Endothelial cell of coronary artery (primary cell): ENCODE measurements around the gene TMUB2. TPM values are rescaled to one million over a fixed set of nuclear protein-coding genes. Genes with fewer than 3 reads are reported as not detected.

Experiments
- total RNA-seq: library from RNA; depleted of rRNA; stranded (reverse); fragments of >200 nt; gene quantifications from 2 replicates; pipeline ENCODE4 v1.2.3, GENCODE V29; 2014

The TMUB2 gene
- 22.6 and 26.0 TPM in 2 replicates for total RNA-seq

DNA sequence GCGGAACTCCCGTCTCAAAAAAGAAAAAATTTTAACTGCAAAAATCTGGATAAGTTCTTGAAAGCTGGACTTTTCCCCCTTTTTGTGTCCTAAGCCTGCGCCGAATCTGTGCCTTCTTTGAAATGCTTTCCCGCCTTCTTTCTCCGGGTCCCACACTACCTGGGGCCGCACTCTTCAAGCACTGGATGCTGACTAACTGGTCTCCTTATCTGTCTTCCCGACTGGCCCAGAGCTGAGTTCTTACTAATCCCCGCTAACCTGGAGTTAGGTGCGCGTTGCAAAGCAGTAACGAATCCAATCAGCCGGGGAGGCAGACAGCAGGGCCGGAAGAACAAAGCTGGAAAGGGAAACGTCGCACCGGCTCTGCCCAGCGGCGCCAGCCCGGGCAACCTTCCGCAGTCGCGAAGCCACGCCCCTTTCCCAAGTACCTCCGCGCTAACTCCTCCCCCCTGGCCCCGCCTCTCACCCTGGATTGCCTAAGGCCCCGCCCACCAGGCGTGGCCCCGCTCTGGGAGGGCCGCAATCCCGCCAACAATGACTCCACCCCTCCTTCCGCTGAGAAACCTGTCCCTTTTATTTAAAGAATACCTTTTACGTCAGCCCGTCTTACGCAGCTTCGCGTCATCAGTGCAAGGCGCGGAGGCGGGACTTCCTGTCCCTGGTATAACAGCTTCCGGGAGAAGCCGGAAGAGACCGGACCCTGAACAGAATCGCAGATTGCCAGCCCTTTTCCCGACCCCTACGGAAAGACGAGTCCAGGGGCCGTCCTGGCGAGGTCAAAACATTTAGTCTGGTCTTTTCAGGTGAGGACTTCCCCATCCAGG, at the start of gene TMUB2:
TSS of gene TMUB2 (plus strand) at position 666 of the 824 bp plus-strand sequence. CDS start 737 bp downstream, outside the sequence.

DNA sequence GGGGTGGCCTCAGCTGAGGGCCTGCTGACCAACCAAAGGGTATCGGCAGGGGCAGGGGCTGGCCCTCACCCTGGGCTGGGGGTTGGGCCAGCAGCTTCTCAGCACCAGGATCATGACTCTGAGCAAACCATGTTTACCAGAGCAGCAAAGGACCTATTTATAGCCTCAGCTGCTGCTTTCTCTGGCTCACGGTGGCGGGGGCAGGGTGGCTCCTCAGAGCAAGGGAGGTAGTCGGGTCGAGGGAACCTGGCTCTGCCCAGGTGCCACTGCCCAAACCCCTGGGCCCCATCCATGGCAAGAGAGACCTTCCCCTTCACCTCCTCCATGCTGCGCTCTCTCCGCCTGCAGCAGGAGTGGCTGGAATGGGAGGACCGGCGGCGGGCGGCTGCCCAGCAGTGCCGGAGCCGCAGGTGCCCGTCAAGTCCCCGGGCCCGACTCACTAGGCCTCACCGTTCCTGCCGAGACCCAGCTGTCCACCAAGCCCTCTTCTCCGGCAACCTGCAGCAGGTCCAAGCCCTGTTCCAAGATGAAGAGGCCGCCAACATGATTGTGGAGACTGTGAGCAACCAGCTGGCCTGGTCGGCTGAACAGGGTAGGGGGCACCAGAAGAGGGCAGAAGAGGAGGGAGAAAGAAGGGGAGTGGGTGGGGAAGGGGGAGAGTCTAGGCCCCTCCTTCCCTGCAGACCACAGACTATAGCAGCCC, 16.1 kb upstream of the TMUB2 start, which contains the start of gene ASB16:
TSS of gene ASB16 (plus strand) at position 206 of the 703 bp plus-strand sequence. CDS start at position 292, 86 bp downstream.

DNA sequence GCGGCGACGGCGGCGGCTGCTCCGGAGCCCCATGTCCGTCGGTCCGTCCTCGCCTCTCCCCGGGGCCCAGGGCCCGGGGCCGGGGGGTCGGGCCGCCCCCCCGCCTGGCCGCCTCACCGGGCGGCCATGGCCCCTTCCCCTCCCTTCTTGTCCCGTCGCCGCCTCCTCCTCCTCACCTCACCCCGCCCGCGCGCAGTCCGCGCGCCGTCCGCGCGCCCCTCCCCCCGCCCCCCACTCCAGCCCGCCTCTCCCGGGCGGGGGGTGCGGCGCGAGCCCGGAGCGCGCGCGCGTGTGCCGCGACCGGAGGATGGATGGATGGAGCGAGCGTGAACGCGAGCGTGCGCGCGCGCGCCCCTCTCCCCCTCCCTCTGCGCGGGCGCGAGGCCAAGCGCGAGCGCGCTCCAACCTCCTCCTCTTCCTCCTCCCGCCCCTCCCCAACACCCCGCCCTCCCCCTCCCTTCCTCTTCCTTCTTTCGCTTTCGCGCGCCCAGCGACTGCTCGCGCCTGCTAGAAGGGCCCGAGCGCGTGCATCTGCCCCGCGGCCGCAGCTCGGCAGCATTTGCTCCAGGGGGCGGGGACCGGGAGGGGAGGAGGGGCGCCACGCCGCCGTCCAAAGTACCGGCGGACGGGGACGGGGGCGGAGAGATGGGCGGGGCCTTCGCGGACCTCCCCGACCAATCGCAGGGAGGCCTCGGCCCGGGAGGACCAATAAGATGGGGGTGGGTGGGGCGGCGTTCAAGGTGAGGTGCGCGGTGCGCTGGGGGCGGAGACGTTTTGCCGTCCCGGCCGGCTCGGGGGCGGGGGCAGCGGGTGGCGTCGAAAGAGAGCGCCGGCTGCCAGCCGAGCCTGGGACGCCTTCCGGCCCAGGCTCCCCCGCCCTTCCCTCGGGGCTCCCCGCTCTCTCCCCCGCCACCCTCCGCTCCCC, 13.0 kb downstream of the TMUB2 start, which contains the start of gene ATXN7L3:
TSS of gene ATXN7L3 (minus strand) at position 332 of the 925 bp plus-strand sequence. CDS start 1,814 bp downstream, outside the sequence.

DNA sequence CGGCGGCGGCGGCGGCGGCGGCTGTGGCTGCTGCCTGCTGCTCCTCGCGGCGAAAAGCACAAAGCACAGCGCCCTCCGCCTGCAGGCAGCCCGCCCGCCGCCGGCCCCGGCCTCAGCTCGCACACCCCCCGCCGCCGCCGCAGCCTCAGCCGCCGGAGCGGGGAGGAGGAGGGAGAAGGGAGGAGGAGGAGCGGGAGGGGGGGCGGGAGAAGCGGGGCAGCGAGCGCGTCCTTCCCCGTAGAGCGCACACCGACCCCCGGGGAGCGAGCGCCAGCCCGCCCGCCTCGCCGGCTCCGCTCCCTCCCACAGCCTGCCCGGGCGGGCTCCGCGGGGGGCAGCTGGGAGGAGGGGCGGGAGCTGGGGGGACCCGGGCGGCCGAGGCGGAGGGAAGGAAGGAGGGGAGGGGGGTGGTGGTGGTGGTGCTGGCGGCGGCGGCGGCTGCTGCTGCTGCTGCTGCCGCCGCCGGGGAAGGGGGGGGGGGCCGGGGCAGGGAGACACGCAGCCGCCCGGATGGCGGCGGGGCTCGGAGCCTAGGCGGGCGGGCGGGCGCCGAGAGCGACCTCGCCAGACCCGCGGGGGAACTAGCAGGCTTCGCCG, 32.9 kb downstream of the TMUB2 start, which contains the start of gene UBTF:
TSS of gene UBTF (minus strand) at position 60 of the 597 bp plus-strand sequence. CDS start 1,446 bp downstream, outside the sequence.

Other genes starting within 250 kb of the TMUB2 start
- gene PPY, start 244.5 kb upstream of the TMUB2 start, total RNA-seq: not detected in 2 replicates
- gene PYY, start 233.0 kb upstream of the TMUB2 start, total RNA-seq: not detected in 2 replicates
- 1.3 and 6.4 TPM in 2 replicates for gene NAGS, start 182.3 kb upstream of the TMUB2 start, total RNA-seq
- 60.2 and 87.8 TPM in 2 replicates for gene TMEM101, start 172.0 kb upstream of the TMUB2 start, total RNA-seq
- 26.1 and 28.3 TPM in 2 replicates for gene LSM12, start 120.3 kb upstream of the TMUB2 start, total RNA-seq
- gene G6PC3, start 116.2 kb upstream of the TMUB2 start, total RNA-seq: 19.3 and 24.1 TPM in 2 replicates
- 19.9 and 23.4 TPM in 2 replicates for gene HDAC5, start 63.3 kb upstream of the TMUB2 start, total RNA-seq
- gene HROB, start 45.0 kb upstream of the TMUB2 start, total RNA-seq: 1.0 and 1.5 TPM in 2 replicates
- gene ASB16, start 16.3 kb upstream of the TMUB2 start, total RNA-seq: not detected in 2 replicates
- 32.9 and 38.3 TPM in 2 replicates for gene ATXN7L3, start 12.9 kb downstream of the TMUB2 start, total RNA-seq
- 47.6 and 55.3 TPM in 2 replicates for gene UBTF, start 32.7 kb downstream of the TMUB2 start, total RNA-seq
- gene SLC4A1, start 81.2 kb downstream of the TMUB2 start, total RNA-seq: not detected in 2 replicates
- gene RUNDC3A, start 121.6 kb downstream of the TMUB2 start, total RNA-seq: 0.47 and 0.54 TPM in 2 replicates
- gene SLC25A39, start 137.9 kb downstream of the TMUB2 start, total RNA-seq: 66.9 and 81.9 TPM in 2 replicates
- gene GRN, start 158.3 kb downstream of the TMUB2 start, total RNA-seq: 238 and 353 TPM in 2 replicates
- 4.6 and 9.5 TPM in 2 replicates for gene FAM171A2, start 176.9 kb downstream of the TMUB2 start, total RNA-seq
- 0.18 and 0.28 TPM in 2 replicates for gene ITGA2B, start 202.7 kb downstream of the TMUB2 start, total RNA-seq